H1 (cell line): ENCODE results near the gene MTMR2. TPM values are rescaled to one million over a fixed set of nuclear protein-coding genes. Genes with fewer than 3 reads are reported as not detected.

Experiments used
- CTCF ChIA-PET: fragments of 300-600 bp; sonication (Branson Sonifier 250); formaldehyde crosslinking; loops from one replicate; lab custom pipeline; 2021; ENCODE audit not compliant: partially characterized antibody; lab: Charles Lee
- POLR2A ChIA-PET: fragments of 300-600 bp; sonication (Branson Sonifier 250); formaldehyde crosslinking; loops from one replicate; lab custom pipeline; 2021; ENCODE audit warnings: inconsistent platforms; ENCODE audit not compliant: partially characterized antibody; lab: Charles Lee
- DNase-seq, 2 experiments: peaks; one replicate each; pipeline versions ENCODE4 v3.0.0 to v3.0.0-alpha.2; 2010 to 2022; ENCODE audit warnings: low spot score in 2 of 2, low read depth in 1 of 2, mixed read lengths in 1 of 2
- FAIRE-seq: peaks from 2 replicates; lab custom pipeline; 2011; peaks lifted over from hg19 to GRCh38; lab: Jason Lieb, UNC
- H2AFZ ChIP-seq: 2 replicates; pipeline ENCODE4 v1.8.1; 2012; ENCODE audit warnings: low read length, inconsistent platforms
- H2AK5ac ChIP-seq: 2 replicates; pipeline ENCODE4 v1.6.1; 2013; ENCODE audit warnings: low read depth, low read length
- H2BK120ac ChIP-seq: replicated peaks from 2 replicates; pipeline ENCODE3; 2013; ENCODE audit warnings: low read depth, low read length, inconsistent platforms
- H2BK12ac ChIP-seq: 2 replicates; pipeline ENCODE4 v1.6.1; 2013; ENCODE audit warnings: low read depth, low read length
- H2BK15ac ChIP-seq: 2 replicates; pipeline ENCODE4 v1.6.1; 2013; ENCODE audit warnings: low read length
- H2BK20ac ChIP-seq: 2 replicates; pipeline ENCODE4 v1.6.1; 2013; ENCODE audit warnings: low read length
- H2BK5ac ChIP-seq: 2 replicates; pipeline ENCODE4 v1.6.1; 2013; ENCODE audit warnings: low read depth, low read length
- H3K14ac ChIP-seq: 2 replicates; pipeline ENCODE4 v1.6.1; 2013; ENCODE audit warnings: inconsistent platforms; ENCODE audit not compliant: insufficient read length
- H3K18ac ChIP-seq: 2 replicates; pipeline ENCODE4 v1.6.1; 2013; ENCODE audit warnings: low read length; ENCODE audit errors: extremely low read depth
- H3K23ac ChIP-seq: 2 replicates; pipeline ENCODE4 v1.6.1; 2013; ENCODE audit warnings: inconsistent platforms; ENCODE audit not compliant: insufficient read length
- H3K23me2 ChIP-seq: 2 replicates; pipeline ENCODE4 v1.6.1; 2013; ENCODE audit warnings: low read depth, low read length
- H3K27ac ChIP-seq: 2 replicates; pipeline ENCODE4 v1.6.1; 2011; ENCODE audit warnings: low read depth, low read length, inconsistent platforms
- H3K27me3 ChIP-seq, 4 experiments: replicated peaks in 1 of 4; 1 replicate in 1 of 4; 2 replicates in 3 of 4; pipeline versions ENCODE4 v1.6.1 to v1.8.1; 2011 to 2013; ENCODE audit warnings: low read length in 3 of 4, mild to moderate bottlenecking in 3 of 4, inconsistent platforms in 2 of 4, mixed read lengths in 2 of 4, moderate library complexity in 1 of 4; ENCODE audit not compliant: control insufficient read depth in 3 of 4, insufficient read depth in 3 of 4; ENCODE audit errors: extremely low read depth in 1 of 4
- H3K36me3 ChIP-seq, 4 experiments: 2 replicates each; pipeline versions ENCODE4 v1.6.1 to v1.8.1; 2011 to 2013; ENCODE audit warnings: mild to moderate bottlenecking in 4 of 4, low read length in 3 of 4, moderate library complexity in 2 of 4, control low read depth in 1 of 4, inconsistent platforms in 1 of 4; ENCODE audit not compliant: insufficient read depth in 4 of 4, control insufficient read depth in 2 of 4
- H3K4ac ChIP-seq: replicated peaks from 2 replicates; pipeline ENCODE3; 2013; ENCODE audit warnings: low read length, low read depth, mixed read lengths, inconsistent platforms; ENCODE audit not compliant: insufficient read length
- H3K4me1 ChIP-seq, 4 experiments: replicated peaks in 1 of 4; 1 replicate in 1 of 4; 2 replicates in 3 of 4; pipeline versions ENCODE4 v1.6.1 to v1.8.1; 2011 to 2013; ENCODE audit warnings: low read length in 3 of 4, inconsistent platforms in 2 of 4, mixed read lengths in 1 of 4; ENCODE audit not compliant: insufficient read depth in 4 of 4, control insufficient read depth in 3 of 4
- H3K4me2 ChIP-seq, 2 experiments: 2 replicates each; pipeline versions ENCODE4 v1.6.1 to v1.8.1; 2011 to 2013; ENCODE audit warnings: low read depth in 2 of 2, low read length in 2 of 2, control low read depth in 1 of 2, inconsistent platforms in 1 of 2, mild to moderate bottlenecking in 1 of 2; ENCODE audit not compliant: insufficient read depth in 1 of 2
- H3K4me3 ChIP-seq, 4 experiments: fragments of 200-600, 300-600 bp in 1 of 4; sonication (generic), shearing (Covaris generic), sonication (Bioruptor Twin) in 1 of 4; 2 replicates each; pipeline versions ENCODE4 v1.5.1 to v1.8.1; 2011 to 2016; ENCODE audit warnings: low read length in 4 of 4, low read depth in 3 of 4, control low read depth in 2 of 4, inconsistent platforms in 2 of 4, mild to moderate bottlenecking in 2 of 4, mixed read lengths in 1 of 4, moderate library complexity in 1 of 4; ENCODE audit not compliant: insufficient read depth in 2 of 4; ENCODE audit errors: extremely low read depth in 1 of 4
- H3K56ac ChIP-seq: replicated peaks from 2 replicates; pipeline ENCODE3; 2013; ENCODE audit warnings: low read depth, mild to moderate bottlenecking, mixed read lengths, low read length, inconsistent platforms; ENCODE audit not compliant: insufficient read length
- H3K79me1 ChIP-seq: 2 replicates; pipeline ENCODE4 v1.6.1; 2013; ENCODE audit warnings: low read depth, low read length, control low read depth
- H3K79me2 ChIP-seq, 2 experiments: 2 replicates each; pipeline versions ENCODE4 v1.6.1 to v1.8.1; 2012 to 2013; ENCODE audit warnings: low read length in 2 of 2, mild to moderate bottlenecking in 2 of 2, inconsistent platforms in 1 of 2; ENCODE audit not compliant: insufficient read depth in 2 of 2, control insufficient read depth in 1 of 2
- H3K9ac ChIP-seq, 4 experiments: replicated peaks in 1 of 4; 1 replicate in 1 of 4; 2 replicates in 3 of 4; pipeline versions ENCODE4 v1.6.1 to v1.8.1; 2011 to 2013; ENCODE audit warnings: low read depth in 3 of 4, low read length in 3 of 4, control low read depth in 2 of 4, mild to moderate bottlenecking in 2 of 4, moderate library complexity in 2 of 4, inconsistent platforms in 1 of 4; ENCODE audit errors: extremely low read depth in 1 of 4
- H3K9me3 ChIP-seq, 2 experiments: 2 replicates each; pipeline versions ENCODE4 v1.6.1 to v1.8.1; 2012 to 2013; ENCODE audit warnings: mild to moderate bottlenecking in 2 of 2, moderate library complexity in 2 of 2, control low read depth in 1 of 2, inconsistent platforms in 1 of 2, low read depth in 1 of 2, low read length in 1 of 2, mixed read lengths in 1 of 2; ENCODE audit not compliant: insufficient read depth in 2 of 2
- H4K20me1 ChIP-seq, 2 experiments: replicated peaks in 1 of 2; 2 replicates each; pipeline versions ENCODE3 to v1.8.1; 2011 to 2013; ENCODE audit warnings: inconsistent platforms in 2 of 2, low read length in 2 of 2, mild to moderate bottlenecking in 1 of 2; ENCODE audit not compliant: insufficient read depth in 2 of 2, control insufficient read depth in 1 of 2
- H4K5ac ChIP-seq: 2 replicates; pipeline ENCODE4 v1.6.1; 2013; ENCODE audit warnings: low read length, low read depth, mixed read lengths, inconsistent platforms; ENCODE audit not compliant: insufficient read length
- H4K8ac ChIP-seq: 2 replicates; pipeline ENCODE4 v1.8.0; 2013; ENCODE audit warnings: mild to moderate bottlenecking, moderate library complexity, low read length, inconsistent platforms; ENCODE audit not compliant: insufficient read depth; ENCODE audit errors: extremely low read depth
- H4K91ac ChIP-seq: replicated peaks from 2 replicates; pipeline ENCODE3; 2013; ENCODE audit warnings: low read length, mixed read lengths, inconsistent platforms; ENCODE audit not compliant: insufficient read length
- ATF2 ChIP-seq: IDR thresholded peaks from 2 replicates; pipeline ENCODE4 v1.6.1; 2012; ENCODE audit warnings: low read length, inconsistent platforms
- WGBS, 2 experiments: shearing (Covaris generic) in 1 of 2; methylation state at CpG; one replicate each; pipeline versions ENCODE4 v1.1.6 to v1.1.7; 2013 to 2015; ENCODE audit warnings: low lambda C conversion rate in 2 of 2, mixed read lengths in 2 of 2, inconsistent platforms in 1 of 2, low coverage in 1 of 2, missing lambda C conversion rate in 1 of 2; ENCODE audit not compliant: insufficient replicate concordance in 2 of 2, insufficient coverage in 1 of 2, insufficient read length in 1 of 2; ENCODE audit errors: extremely low coverage in 1 of 2, missing lambda C conversion rate in 1 of 2; 5-methylcytosine and 5-hydroxymethylcytosine counted together
- polyA plus RNA-seq, 7 experiments: library from polyadenylated mRNA; depleted of rRNA in 3 of 7; stranded (reverse) in 5 of 7; unstranded in 2 of 7; fragments of >200 nt in 5 of 7; fragments of 200-250 nt in 2 of 7; gene quantifications; 1 replicate in 5 of 7; 2 replicates in 1 of 7; 4 replicates in 1 of 7; pipeline versions ENCODE4 v1.2.1 to v1.2.3, GENCODE V29; 2011 to 2013; ENCODE audit warnings: missing spikeins in 2 of 7, mixed read lengths in 2 of 7
- total RNA-seq: library from RNA; stranded (reverse); fragmentation: NEBNext Ultra II Directional; extraction: Animal tissue kit (Norgen Biotek cat#: 25700); gene quantifications from 2 replicates; pipeline ENCODE4 v1.2.1, GENCODE V29; 2021

The MTMR2 gene
- total and polyA plus RNA-seq, 2 of the 8 experiments (the other 6 are each of a cell fraction or from before 2014, with no cell fraction given): 16.7 to 52.9 TPM

DNA sequence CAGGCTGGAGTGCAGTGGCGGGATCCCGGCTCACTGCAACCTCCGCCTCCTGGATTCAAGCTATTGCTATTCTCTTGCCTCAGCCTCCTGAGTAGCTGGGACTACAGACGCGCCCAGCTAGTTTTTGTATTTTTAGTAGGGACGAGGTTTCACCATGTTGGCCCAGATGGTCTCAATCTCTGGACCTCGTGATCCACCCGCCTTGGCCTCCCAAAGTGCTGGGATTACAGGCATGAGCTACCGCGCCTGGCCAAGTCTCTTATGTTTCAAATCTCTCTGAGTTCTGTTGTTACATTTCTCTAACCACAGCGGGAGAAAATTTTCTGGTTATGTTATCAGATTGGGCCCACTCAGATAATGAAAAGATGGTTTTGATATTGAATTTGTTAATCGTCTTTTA lies 123.5 kb downstream of the MTMR2 start:
- Histone ChIP-seq H4K91ac (no peak overlapping the region), H2BK12ac (no peak overlapping the region), H2BK15ac (no peak overlapping the region), H3K56ac (no peak overlapping the region), H3K9me3 (0 out of 4 replicates have a peak, but pooled peaks cover 0 to 5% of the 10 kb centered on the region in 2 experiments), H3K36me3 (peaks cover 2 to 48% (median 29%) of the 10 kb centered on the region in 4 experiments; a peak in 6 of 8 replicates), H3K23ac (no peak overlapping the region), H3K4me1 (no peaks in the 10 kb centered on the region), H4K20me1 (peaks cover 0 to 5% of the 10 kb centered on the region in 2 experiments), H3K27me3 (no peaks in the 10 kb centered on the region), H4K8ac (no peak overlapping the region), H3K79me1 (peaks cover 6% of the 10 kb centered on the region; the same call in 1 of the 2 replicates), H3K4me3 (no peak overlapping the region), H2AK5ac (no peak overlapping the region), H2BK20ac (no peak overlapping the region), H3K4ac (no peak overlapping the region), H3K4me2 (no peak overlapping the region), H2AFZ (no peak overlapping the region), H3K14ac (no peak overlapping the region), H3K79me2 (peaks cover 3 to 40% of the 10 kb centered on the region in 2 experiments; a peak in 3 of 4 replicates), H3K9ac (no peak overlapping the region), H2BK120ac (no peak overlapping the region), H3K23me2 (no peaks in the 10 kb centered on the region), H4K5ac (no peak overlapping the region), H2BK5ac (no peak overlapping the region), H3K27ac (no peak overlapping the region), H3K18ac (no peak overlapping the region)
- DNase-seq (no peak), FAIRE-seq (no peak)
- ChIA-PET POLR2A (interaction anchor here (1.7 kb wide), 1 partner anchor 10 kb away, joined by 14 read pairs; the partner anchor contains the start of genes CEP57 and FAM76B), CTCF (interaction anchor here (1.8 kb wide), 1 partner anchor 9 kb away, joined by 8 read pairs; no protein-coding TSS in a partner anchor)
- TF ChIP-seq ATF2: no peak
- WGBS, 2 experiments: 98% methylated on average over 12 of the region's 12 CpGs; no CpG with 5 or more reads in 1 of the 2 experiments
